ENCODE data around the gene GPR160. TPM values are rescaled to one million over a fixed set of nuclear protein-coding genes. Genes with fewer than 3 reads are reported as not detected.
"Not testable (repeated sequence)": the region's sequence is repeated elsewhere in the genome, so short reads cannot be mapped to it uniquely, and the experiment has no call there.

GPR160 gene
- total and polyA plus RNA-seq, 2 experiments from 2014 or later = 2.2 TPM; not detected in 1

DNA sequence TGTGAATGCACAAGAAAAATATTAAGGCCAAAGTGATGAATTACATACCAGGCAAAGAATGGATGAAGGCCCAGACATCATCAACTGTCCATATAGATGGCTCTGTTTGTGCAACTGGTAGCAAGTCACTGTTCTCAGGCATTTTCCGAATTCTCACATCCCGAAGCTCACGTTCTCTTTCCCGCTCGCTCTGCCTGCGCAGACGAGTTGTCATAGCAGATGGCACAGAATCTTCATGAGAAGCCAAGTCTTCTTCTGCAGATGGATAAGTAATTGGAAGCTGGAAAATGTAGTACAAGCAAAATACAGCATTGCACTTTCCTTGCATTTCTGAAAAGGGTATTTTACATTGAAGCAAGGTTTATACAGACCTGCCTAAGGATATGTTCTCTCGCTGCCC lies 64.6 kb downstream of the GPR160 start:
- TF ChIP-seq, protein P1, sequence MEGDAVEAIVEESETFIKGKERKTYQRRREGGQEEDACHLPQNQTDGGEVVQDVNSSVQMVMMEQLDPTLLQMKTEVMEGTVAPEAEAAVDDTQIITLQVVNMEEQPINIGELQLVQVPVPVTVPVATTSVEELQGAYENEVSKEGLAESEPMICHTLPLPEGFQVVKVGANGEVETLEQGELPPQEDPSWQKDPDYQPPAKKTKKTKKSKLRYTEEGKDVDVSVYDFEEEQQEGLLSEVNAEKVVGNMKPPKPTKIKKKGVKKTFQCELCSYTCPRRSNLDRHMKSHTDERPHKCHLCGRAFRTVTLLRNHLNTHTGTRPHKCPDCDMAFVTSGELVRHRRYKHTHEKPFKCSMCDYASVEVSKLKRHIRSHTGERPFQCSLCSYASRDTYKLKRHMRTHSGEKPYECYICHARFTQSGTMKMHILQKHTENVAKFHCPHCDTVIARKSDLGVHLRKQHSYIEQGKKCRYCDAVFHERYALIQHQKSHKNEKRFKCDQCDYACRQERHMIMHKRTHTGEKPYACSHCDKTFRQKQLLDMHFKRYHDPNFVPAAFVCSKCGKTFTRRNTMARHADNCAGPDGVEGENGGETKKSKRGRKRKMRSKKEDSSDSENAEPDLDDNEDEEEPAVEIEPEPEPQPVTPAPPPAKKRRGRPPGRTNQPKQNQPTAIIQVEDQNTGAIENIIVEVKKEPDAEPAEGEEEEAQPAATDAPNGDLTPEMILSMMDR (IDR thresholded peaks at IDR 0.05; ENCODE audit: low read depth, low read length) = no peak

DNA sequence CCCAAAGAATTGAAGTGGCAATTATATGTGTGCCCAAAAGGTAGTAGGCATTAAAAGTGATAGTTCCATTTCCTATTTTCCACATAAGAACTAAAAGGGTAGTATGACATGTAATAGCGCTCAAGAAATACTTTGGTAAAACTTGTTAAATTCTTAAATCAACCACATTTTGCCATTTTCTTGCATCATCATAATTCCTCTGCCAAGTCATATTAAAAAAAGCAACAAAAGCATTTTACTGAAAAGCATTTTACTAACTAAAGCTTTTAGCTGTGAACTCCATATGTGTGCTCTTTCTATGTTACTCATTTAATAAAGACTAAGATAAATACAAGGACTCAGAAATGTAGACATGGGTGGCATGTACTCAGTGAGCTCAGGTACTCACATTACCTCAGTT lies 70.1 kb downstream of the GPR160 start:
- no peaks in the 10 kb centered on the region for H3K27me3 ChIP-seq
- H3K4me1 ChIP-seq (ENCODE audit: low read depth) = no peaks in the 10 kb centered on the region
- TF ChIP-seq, protein P1 (IDR thresholded peaks at IDR 0.05; ENCODE audit: low read depth, low read length) = no peak
- no peak overlapping the region for H3K4me3 ChIP-seq
- no peak overlapping the region for H3K27ac ChIP-seq
- H3K9me3 ChIP-seq (ENCODE audit: low read depth) = no peaks in the 10 kb centered on the region
- H3K36me3 ChIP-seq = peaks cover 34% of the 10 kb centered on the region
- DNase-seq (ENCODE audit: low read depth in 1 of 2, low spot score in 1 of 2) = peak in 1 of 2 donors; percentile 40

More for the DNA sequence above, 64.6 kb downstream of the GPR160 start:
- no peaks in the 10 kb centered on the region for H3K27me3 ChIP-seq
- DNase-seq (ENCODE audit: low read depth in 1 of 2, low spot score in 1 of 2) = no peak
- H3K4me1 ChIP-seq (ENCODE audit: low read depth) = no peaks in the 10 kb centered on the region
- no peak overlapping the region for H3K4me3 ChIP-seq
- peaks cover 60% of the 10 kb centered on the region for H3K36me3 ChIP-seq
- H3K27ac ChIP-seq = no peak overlapping the region
- H3K9me3 ChIP-seq (ENCODE audit: low read depth) = no peaks in the 10 kb centered on the region

DNA sequence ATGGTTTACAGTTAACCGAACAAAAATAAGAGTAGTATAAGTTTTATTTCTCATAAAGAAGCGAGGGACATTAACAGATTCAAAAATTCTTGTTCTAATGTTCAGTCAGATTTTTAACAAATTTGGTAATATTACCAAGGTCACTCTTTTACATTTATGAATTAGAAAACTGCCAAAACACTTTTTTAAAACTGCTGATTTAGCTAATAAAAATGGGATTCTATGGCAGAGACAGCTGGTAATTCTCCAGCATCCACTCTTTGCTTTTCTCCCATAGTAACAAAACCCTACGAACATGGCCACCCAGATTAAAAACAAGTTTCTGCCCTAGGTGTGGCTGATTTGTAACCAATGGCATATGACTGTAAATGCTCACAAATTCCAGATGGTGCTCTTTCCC lies 71.2 kb downstream of the GPR160 start:
- Histone ChIP-seq H3K36me3 (peaks cover 40% of the 10 kb centered on the region), H3K4me3 (no peak overlapping the region), H3K27ac (peak overlapping the region; percentile 10), H3K4me1 (ENCODE audit: low read depth) (no peaks in the 10 kb centered on the region), H3K27me3 (no peaks in the 10 kb centered on the region), H3K9me3 (ENCODE audit: low read depth) (no peaks in the 10 kb centered on the region)
- TF ChIP-seq, protein P1 (IDR thresholded peaks at IDR 0.05; ENCODE audit: low read depth, low read length) = no peak
- DNase-seq (ENCODE audit: low read depth in 1 of 2, low spot score in 1 of 2) = no peak

DNA sequence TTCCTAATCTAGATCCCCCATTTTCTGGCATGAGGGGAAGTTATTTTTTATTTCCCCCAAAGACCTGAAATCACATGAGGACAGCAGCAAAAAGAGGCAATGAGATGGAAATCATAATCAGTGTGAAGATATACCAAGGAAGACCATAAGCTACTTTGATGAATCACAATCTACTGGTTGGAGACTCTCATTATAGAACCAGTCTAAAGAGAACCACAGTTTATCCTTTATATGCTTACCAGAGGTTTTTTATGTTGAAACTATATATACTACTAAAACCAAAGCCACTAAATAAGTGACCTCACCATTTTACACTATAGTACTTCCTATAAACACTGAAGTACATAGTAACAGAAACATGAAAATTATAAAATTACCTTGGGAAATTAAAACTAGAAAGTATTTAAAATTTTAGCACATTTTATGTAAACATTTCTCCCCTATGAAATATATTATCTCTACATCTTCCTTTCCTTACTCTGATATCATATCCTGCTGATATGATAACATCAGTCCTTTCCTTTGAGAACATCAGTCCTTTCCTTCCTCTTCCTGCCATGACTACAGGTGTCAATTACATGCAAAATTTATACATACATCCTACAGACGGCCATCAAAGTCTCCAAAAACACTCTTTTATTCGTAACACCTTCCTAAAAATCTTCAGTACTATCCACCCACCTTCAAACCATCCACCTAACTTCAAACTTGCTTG lies 71.9 kb downstream of the GPR160 start:
- H3K27me3 ChIP-seq = no peaks in the 10 kb centered on the region
- no peaks in the 10 kb centered on the region for H3K4me1 ChIP-seq (ENCODE audit: low read depth)
- TF ChIP-seq, protein P1 (IDR thresholded peaks at IDR 0.05; ENCODE audit: low read depth, low read length) = no peak
- no peaks in the 10 kb centered on the region for H3K9me3 ChIP-seq (ENCODE audit: low read depth)
- peaks cover 44% of the 10 kb centered on the region for H3K36me3 ChIP-seq
- no peak for DNase-seq (ENCODE audit: low read depth in 1 of 2, low spot score in 1 of 2)
- no peak overlapping the region for H3K27ac ChIP-seq
- no peak overlapping the region for H3K4me3 ChIP-seq

DNA sequence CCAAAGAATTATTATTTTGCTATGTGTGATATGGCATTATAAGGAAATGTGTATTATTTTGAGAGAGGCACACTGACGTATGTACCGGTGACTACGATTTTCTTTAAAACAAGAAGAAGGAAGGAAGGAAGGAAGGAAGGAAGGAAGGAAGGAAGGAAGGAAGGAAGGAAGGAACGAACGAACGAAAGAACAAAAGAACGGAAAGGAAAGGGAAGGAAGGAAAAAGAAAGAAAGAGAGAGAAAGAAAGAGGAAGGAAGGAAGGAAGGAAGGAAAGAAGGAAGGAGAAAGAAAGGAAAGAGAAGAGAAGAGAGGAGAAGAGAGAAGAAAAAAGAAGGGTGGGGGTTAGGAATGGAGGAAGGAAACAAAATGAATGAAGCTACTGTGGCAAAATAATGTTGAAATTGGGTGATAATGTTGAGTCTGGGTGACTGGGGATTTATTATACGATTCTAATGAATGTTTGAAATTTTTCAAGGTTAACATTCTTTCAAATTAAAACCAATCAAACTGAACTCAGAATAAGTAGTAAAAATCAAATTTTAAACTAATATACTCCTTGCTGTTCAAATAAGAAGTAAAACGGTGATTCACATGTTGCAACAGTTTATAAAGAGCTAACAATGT lies 73.5 kb downstream of the GPR160 start:
- Histone ChIP-seq H3K9me3 (ENCODE audit: low read depth) (no peaks in the 10 kb centered on the region), H3K27ac (no peak overlapping the region), H3K36me3 (peaks cover 59% of the 10 kb centered on the region), H3K4me3 (no peak overlapping the region), H3K4me1 (ENCODE audit: low read depth) (no peaks in the 10 kb centered on the region), H3K27me3 (no peaks in the 10 kb centered on the region)
- TF ChIP-seq, protein P1 (IDR thresholded peaks at IDR 0.05; ENCODE audit: low read depth, low read length) = no peak
- no peak for DNase-seq (ENCODE audit: low read depth in 1 of 2, low spot score in 1 of 2)

DNA sequence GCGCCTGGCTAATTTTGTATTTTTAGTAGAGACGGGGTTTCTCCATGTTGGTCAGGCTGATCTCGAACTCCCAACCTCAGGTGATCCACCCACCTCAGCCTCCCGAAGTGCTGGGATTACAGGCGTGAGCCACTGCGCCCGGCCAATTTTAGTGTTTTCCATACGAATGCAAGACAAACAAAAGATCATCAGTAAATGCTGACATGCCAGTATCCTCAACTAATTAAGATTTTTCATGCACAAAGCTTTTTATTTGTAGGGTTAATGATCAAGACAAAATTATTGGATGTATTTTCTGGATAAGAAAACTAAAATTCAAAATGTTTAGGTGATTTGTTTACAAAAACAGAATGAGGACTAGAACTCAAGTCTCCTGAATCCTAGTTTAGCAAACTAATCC lies 76.4 kb downstream of the GPR160 start:
- H3K27ac ChIP-seq; H3K4me1 ChIP-seq (ENCODE audit: low read depth); H3K27me3 ChIP-seq; H3K4me3 ChIP-seq; DNase-seq (ENCODE audit: low read depth in 1 of 2, low spot score in 1 of 2); H3K9me3 ChIP-seq (ENCODE audit: low read depth): not testable (repeated sequence)
- H3K36me3 ChIP-seq = peaks cover 55% of the 10 kb centered on the region

Measured in cardiac muscle cell (in vitro differentiated cells and primary cell).